ENCODE measurements around the gene SLX9.

GRCh38 chr21:44957047-44957831 is 17.4 kb downstream of the SLX9 start:
- TF ChIP-seq CTCF (IDR thresholded peaks at IDR 0.05) (no peak), EP300 (IDR thresholded peaks at IDR 0.05) (no peak), POLR2A (IDR thresholded peaks at IDR 0.05; ENCODE audit: low read depth) (no peak), POLR2AphosphoS5 (IDR thresholded peaks at IDR 0.05) (no peak)

All from esophagus muscularis mucosa (tissue), 4 donors.